HepG2 (cell line): Measurements from ENCODE around the gene CTIF. TPM values are rescaled to one million over a fixed set of nuclear protein-coding genes. Genes with fewer than 3 reads are reported as not detected.

Source experiments
- HNRNPL ChIP-seq: fragments of 200-400 bp; formaldehyde crosslinking; IDR thresholded peaks from 2 replicates; pipeline ENCODE4 v1.6.1; 2017; ENCODE audit warnings: mild to moderate bottlenecking, low read depth, low read length
- NFYB ChIP-seq: sonication (generic); formaldehyde crosslinking; IDR thresholded peaks from 2 replicates; pipeline ENCODE4 v1.4.0; 2020; ENCODE audit warnings: missing genetic modification reagents
- SAP130 ChIP-seq: IDR thresholded peaks from 2 replicates; pipeline ENCODE4 v1.6.1; 2016; ENCODE audit warnings: low read depth
- ZNF292 ChIP-seq: sonication (generic); formaldehyde crosslinking; IDR thresholded peaks from 2 replicates; pipeline ENCODE4 v1.8.1; 2022; ENCODE audit warnings: mild to moderate bottlenecking, low read depth, missing genetic modification reagents, borderline replicate concordance
- ZNF614 ChIP-seq: IDR thresholded peaks from 2 replicates; pipeline ENCODE4 v1.6.1; 2018; ENCODE audit warnings: missing biosample characterization, missing genetic modification reagents, inconsistent platforms, borderline replicate concordance
- ZNF766 ChIP-seq: sonication (generic); formaldehyde crosslinking; IDR thresholded peaks from 2 replicates; pipeline ENCODE4 v1.5.0; 2020; ENCODE audit warnings: missing genetic modification reagents, borderline replicate concordance
- ZSCAN21 ChIP-seq: sonication (generic); formaldehyde crosslinking; IDR thresholded peaks from 2 replicates; pipeline ENCODE4 v1.8.0; 2022; ENCODE audit warnings: mild to moderate bottlenecking, missing genetic modification reagents, moderate library complexity, borderline replicate concordance
- polyA plus RNA-seq, 8 experiments: library from polyadenylated mRNA; depleted of rRNA in 3 of 8; stranded (reverse) in 7 of 8; unstranded in 1 of 8; fragments of >200 nt; fragmentation: Illumina TruSeq in 4 of 8; extraction: Trizol in 4 of 8; gene quantifications; 2 replicates each; pipeline versions ENCODE4 v1.2.1 to v1.2.3, GENCODE V29; 2011 to 2016; ENCODE audit warnings: low read depth in 4 of 8, missing spikeins in 1 of 8, mixed read lengths in 1 of 8; ENCODE audit not compliant: insufficient read depth in 1 of 8
- total RNA-seq, 5 experiments: library from RNA; depleted of rRNA; stranded (reverse); fragments of >200 nt; fragmentation: Illumina TruSeq; extraction: Trizol; gene quantifications; 2 replicates each; pipeline ENCODE4 v1.2.3, GENCODE V29; 2016; ENCODE audit warnings: low read depth in 1 of 5
- TF ChIP-seq, protein P1 (sequence below): sonication (generic); formaldehyde crosslinking; IDR thresholded peaks from 2 replicates; pipeline ENCODE4 v1.9.0; 2021; ENCODE audit warnings: missing genetic modification reagents, mild to moderate bottlenecking, borderline replicate concordance
- TF ChIP-seq, protein P2 (sequence below): sonication (generic); formaldehyde crosslinking; IDR thresholded peaks from 2 replicates; pipeline ENCODE4 v1.4.0; 2020; ENCODE audit warnings: missing genetic modification reagents
- TF ChIP-seq, protein P3 (sequence below): sonication (generic); formaldehyde crosslinking; IDR thresholded peaks from 2 replicates; pipeline ENCODE4 v1.5.0; 2020; ENCODE audit warnings: mild to moderate bottlenecking, missing genetic modification reagents, borderline replicate concordance
- TF ChIP-seq, protein P4 (sequence below): sonication (generic); formaldehyde crosslinking; IDR thresholded peaks from 2 replicates; pipeline ENCODE4 v1.5.1; 2020; ENCODE audit warnings: missing genetic modification reagents, mild to moderate bottlenecking, borderline replicate concordance
- TF ChIP-seq, protein P5 (sequence below): sonication (generic); formaldehyde crosslinking; IDR thresholded peaks from 2 replicates; pipeline ENCODE4 v1.4.0; 2020; ENCODE audit warnings: missing genetic modification reagents
- TF ChIP-seq, protein P6 (sequence below): sonication (generic); formaldehyde crosslinking; conservative IDR thresholded peaks from 2 replicates; pipeline ENCODE4 v1.4.0; 2020; ENCODE audit warnings: missing genetic modification reagents

The CTIF gene
- total and polyA plus RNA-seq, 2 of the 13 experiments (the other 11 are each of a cell fraction or from before 2014, with no cell fraction given) = 18.2 to 28.0 TPM

DNA sequence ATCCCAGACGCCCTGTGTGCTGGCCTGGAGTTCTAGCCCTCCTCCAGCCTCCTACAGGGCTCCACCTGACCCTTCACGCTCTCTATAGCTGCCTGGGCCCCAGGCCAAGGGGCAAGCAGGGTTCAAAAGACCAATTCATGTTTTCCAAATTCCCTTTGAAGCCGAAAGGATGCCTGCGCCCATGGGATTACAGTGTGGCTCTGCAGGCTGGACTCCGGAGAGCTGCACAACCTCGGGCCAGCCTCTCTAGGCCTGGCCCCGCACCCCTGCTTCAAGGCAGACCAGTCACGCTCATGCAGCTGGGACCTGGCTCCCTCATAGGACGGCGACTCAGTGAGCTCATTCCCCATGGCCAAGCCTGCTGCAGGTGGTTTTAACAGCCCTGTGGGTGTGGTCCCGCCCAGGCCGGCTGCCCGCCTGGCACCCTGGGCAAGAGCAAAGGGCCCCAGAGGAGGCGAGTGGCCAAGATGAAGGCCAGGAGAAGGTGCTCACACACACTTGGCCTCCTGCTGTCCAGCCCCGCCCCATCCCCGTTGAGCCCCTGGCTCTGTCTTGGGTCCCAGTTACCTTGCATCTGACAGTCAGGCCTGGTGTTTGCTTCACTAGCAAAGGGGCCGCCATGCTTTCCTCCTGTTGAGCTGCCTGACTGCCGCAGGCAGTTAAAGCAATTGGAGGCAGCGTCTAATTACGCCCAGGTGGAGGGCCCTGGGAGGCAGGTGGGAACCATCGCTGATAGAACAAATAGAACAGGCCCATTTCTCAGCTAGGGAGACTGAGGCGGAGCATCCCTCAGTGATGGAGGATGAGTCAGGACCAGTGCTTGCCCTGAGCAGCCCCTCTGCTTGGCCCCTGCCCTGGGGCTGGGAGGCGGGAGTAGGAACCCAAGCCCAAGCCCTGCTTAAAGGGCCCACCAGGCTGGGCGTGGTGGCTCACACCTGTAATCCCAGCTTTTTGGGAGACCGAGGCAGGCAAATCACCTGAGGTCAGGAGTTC, 355.1 kb downstream of the CTIF start (continued):
- TF ChIP-seq, protein P1, sequence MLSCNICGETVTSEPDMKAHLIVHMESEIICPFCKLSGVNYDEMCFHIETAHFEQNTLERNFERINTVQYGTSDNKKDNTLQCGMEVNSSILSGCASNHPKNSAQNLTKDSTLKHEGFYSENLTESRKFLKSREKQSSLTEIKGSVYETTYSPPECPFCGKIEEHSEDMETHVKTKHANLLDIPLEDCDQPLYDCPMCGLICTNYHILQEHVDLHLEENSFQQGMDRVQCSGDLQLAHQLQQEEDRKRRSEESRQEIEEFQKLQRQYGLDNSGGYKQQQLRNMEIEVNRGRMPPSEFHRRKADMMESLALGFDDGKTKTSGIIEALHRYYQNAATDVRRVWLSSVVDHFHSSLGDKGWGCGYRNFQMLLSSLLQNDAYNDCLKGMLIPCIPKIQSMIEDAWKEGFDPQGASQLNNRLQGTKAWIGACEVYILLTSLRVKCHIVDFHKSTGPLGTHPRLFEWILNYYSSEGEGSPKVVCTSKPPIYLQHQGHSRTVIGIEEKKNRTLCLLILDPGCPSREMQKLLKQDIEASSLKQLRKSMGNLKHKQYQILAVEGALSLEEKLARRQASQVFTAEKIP (CRISPR knock-in tag) = no peak
- TF ChIP-seq, protein P2, sequence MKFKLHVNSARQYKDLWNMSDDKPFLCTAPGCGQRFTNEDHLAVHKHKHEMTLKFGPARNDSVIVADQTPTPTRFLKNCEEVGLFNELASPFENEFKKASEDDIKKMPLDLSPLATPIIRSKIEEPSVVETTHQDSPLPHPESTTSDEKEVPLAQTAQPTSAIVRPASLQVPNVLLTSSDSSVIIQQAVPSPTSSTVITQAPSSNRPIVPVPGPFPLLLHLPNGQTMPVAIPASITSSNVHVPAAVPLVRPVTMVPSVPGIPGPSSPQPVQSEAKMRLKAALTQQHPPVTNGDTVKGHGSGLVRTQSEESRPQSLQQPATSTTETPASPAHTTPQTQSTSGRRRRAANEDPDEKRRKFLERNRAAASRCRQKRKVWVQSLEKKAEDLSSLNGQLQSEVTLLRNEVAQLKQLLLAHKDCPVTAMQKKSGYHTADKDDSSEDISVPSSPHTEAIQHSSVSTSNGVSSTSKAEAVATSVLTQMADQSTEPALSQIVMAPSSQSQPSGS (CRISPR knock-in tag) = peak; percentile 70; the same call in 1 of the 2 replicates
- TF ChIP-seq, protein P3, sequence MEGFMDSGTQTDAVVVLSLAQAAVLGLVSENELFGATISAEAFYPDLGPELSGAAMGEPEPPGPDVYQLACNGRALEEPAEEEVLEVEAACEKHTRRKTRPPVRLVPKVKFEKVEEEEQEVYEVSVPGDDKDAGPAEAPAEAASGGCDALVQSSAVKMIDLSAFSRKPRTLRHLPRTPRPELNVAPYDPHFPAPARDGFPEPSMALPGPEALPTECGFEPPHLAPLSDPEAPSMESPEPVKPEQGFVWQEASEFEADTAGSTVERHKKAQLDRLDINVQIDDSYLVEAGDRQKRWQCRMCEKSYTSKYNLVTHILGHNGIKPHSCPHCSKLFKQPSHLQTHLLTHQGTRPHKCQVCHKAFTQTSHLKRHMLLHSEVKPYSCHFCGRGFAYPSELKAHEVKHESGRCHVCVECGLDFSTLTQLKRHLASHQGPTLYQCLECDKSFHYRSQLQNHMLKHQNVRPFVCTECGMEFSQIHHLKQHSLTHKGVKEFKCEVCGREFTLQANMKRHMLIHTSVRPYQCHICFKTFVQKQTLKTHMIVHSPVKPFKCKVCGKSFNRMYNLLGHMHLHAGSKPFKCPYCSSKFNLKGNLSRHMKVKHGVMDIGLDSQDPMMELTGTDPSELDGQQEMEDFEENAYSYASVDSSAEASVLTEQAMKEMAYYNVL (CRISPR knock-in tag) = 0 out of 2 replicates have a peak, but pooled peaks have one; percentile 57
- TF ChIP-seq HNRNPL (peak; percentile 96), ZSCAN21 (CRISPR knock-in tag) (peak; percentile 37; the same call in 1 of the 2 replicates), SAP130 (CRISPR knock-in tag) (peak; percentile 88), NFYB (CRISPR knock-in tag) (peak; percentile 51), ZNF292 (CRISPR knock-in tag) (peak; percentile 94), ZNF766 (CRISPR knock-in tag) (no peak; the same call in none of the 2 replicates), ZNF614 (CRISPR knock-in tag) (peak; percentile 67; the same call in 1 of the 2 replicates)
- TF ChIP-seq, protein P4, sequence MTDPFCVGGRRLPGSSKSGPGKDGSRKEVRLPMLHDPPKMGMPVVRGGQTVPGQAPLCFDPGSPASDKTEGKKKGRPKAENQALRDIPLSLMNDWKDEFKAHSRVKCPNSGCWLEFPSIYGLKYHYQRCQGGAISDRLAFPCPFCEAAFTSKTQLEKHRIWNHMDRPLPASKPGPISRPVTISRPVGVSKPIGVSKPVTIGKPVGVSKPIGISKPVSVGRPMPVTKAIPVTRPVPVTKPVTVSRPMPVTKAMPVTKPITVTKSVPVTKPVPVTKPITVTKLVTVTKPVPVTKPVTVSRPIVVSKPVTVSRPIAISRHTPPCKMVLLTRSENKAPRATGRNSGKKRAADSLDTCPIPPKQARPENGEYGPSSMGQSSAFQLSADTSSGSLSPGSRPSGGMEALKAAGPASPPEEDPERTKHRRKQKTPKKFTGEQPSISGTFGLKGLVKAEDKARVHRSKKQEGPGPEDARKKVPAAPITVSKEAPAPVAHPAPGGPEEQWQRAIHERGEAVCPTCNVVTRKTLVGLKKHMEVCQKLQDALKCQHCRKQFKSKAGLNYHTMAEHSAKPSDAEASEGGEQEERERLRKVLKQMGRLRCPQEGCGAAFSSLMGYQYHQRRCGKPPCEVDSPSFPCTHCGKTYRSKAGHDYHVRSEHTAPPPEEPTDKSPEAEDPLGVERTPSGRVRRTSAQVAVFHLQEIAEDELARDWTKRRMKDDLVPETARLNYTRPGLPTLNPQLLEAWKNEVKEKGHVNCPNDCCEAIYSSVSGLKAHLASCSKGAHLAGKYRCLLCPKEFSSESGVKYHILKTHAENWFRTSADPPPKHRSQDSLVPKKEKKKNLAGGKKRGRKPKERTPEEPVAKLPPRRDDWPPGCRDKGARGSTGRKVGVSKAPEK (CRISPR knock-in tag) = 0 out of 2 replicates have a peak, but pooled peaks have one; percentile 86
- TF ChIP-seq, protein P5, sequence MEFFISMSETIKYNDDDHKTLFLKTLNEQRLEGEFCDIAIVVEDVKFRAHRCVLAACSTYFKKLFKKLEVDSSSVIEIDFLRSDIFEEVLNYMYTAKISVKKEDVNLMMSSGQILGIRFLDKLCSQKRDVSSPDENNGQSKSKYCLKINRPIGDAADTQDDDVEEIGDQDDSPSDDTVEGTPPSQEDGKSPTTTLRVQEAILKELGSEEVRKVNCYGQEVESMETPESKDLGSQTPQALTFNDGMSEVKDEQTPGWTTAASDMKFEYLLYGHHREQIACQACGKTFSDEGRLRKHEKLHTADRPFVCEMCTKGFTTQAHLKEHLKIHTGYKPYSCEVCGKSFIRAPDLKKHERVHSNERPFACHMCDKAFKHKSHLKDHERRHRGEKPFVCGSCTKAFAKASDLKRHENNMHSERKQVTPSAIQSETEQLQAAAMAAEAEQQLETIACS (CRISPR knock-in tag) = peak; percentile 19
- TF ChIP-seq, protein P6, sequence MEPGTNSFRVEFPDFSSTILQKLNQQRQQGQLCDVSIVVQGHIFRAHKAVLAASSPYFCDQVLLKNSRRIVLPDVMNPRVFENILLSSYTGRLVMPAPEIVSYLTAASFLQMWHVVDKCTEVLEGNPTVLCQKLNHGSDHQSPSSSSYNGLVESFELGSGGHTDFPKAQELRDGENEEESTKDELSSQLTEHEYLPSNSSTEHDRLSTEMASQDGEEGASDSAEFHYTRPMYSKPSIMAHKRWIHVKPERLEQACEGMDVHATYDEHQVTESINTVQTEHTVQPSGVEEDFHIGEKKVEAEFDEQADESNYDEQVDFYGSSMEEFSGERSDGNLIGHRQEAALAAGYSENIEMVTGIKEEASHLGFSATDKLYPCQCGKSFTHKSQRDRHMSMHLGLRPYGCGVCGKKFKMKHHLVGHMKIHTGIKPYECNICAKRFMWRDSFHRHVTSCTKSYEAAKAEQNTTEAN (CRISPR knock-in tag) = peak; percentile 66
